ENCODE results near the gene STX18. TPM values are rescaled to one million over a fixed set of nuclear protein-coding genes. Genes with fewer than 3 reads are reported as not detected.

The STX18 gene
- total and polyA plus RNA-seq, 2 of the 13 experiments (the other 11 are each of a cell fraction or from before 2014, with no cell fraction given): 23.9 to 37.1 TPM

DNA sequence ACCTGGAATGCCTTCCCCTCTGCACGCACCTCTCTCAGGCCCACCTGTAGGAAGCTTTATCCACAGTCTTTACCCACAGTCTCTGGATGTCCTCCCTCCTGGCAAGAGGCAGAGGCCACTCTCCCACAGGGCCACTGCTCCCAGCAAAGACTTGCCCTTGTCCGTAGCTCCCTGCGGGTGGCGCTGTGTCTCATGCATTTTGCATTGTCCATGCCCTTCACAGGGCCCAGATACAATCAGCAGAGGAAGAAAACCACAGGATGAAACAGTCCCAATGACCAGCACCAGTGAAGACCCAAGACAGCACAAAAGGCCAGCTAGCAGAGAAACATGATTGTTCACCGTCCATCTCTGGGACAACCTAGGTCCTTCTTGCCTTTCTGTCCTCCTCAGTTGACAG lies 157.0 kb downstream of the STX18 start:
- WGBS (ENCODE audit: low lambda C conversion rate): 21% methylated on average over 5 of the region's 5 CpGs
- no peak overlapping the region for H3K4me2 ChIP-seq (ENCODE audit: low read depth, low read length)
- H3K9me3 ChIP-seq (ENCODE audit: low read length): no peaks in the 10 kb centered on the region
- FAIRE-seq: no peak
- H3K36me3 ChIP-seq (replicated peaks in 1 of 2; ENCODE audit: control insufficient read depth in 1 of 2, insufficient read depth in 2 of 2, low read length in 2 of 2): no peaks in the 10 kb centered on the region
- ATAC-seq: peak; percentile 60
- no peak overlapping the region for H3K9ac ChIP-seq (ENCODE audit: insufficient read depth, low read depth, low read length)
- no TSS peak for BruUV-seq (replicated peaks)
- no peak overlapping the region for H3K27ac ChIP-seq (ENCODE audit: extremely low read length, insufficient read depth, low read length)
- peak; percentile 12 for DNase-seq (ENCODE audit: low spot score)
- POLR2A ChIA-PET: no interaction called here
- in situ Hi-C loops (cut with HindIII; ENCODE audit: extremely low pct_ligation_motif_present, low pct_unique_long_range_greater_than_20kb): no loop called here
- intact Hi-C loops (cut with micrococcal nuclease; ENCODE audit: unreplicated experiment): no loop called here
- no peaks in the 10 kb centered on the region for H3K79me2 ChIP-seq (ENCODE audit: insufficient read depth, low read length)
- H4K20me1 ChIP-seq (ENCODE audit: insufficient read depth, low read length): no peaks in the 10 kb centered on the region
- no peak overlapping the region for H3K4me3 ChIP-seq (replicated peaks in 1 of 3; ENCODE audit: insufficient read depth in 1 of 3, low read depth in 2 of 3, low read length in 3 of 3)
- H3K4me1 ChIP-seq (ENCODE audit: insufficient read depth, low read length): no peaks in the 10 kb centered on the region
- CTCF ChIA-PET (ENCODE audit: low intra/inter-chr PET ratio, low total read pairs): no interaction called here
- TF ChIP-seq, protein P1, sequence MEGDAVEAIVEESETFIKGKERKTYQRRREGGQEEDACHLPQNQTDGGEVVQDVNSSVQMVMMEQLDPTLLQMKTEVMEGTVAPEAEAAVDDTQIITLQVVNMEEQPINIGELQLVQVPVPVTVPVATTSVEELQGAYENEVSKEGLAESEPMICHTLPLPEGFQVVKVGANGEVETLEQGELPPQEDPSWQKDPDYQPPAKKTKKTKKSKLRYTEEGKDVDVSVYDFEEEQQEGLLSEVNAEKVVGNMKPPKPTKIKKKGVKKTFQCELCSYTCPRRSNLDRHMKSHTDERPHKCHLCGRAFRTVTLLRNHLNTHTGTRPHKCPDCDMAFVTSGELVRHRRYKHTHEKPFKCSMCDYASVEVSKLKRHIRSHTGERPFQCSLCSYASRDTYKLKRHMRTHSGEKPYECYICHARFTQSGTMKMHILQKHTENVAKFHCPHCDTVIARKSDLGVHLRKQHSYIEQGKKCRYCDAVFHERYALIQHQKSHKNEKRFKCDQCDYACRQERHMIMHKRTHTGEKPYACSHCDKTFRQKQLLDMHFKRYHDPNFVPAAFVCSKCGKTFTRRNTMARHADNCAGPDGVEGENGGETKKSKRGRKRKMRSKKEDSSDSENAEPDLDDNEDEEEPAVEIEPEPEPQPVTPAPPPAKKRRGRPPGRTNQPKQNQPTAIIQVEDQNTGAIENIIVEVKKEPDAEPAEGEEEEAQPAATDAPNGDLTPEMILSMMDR (CRISPR knock-in tag; IDR thresholded peaks at IDR 0.05): peak; percentile 58
- TF ChIP-seq, protein P2, sequence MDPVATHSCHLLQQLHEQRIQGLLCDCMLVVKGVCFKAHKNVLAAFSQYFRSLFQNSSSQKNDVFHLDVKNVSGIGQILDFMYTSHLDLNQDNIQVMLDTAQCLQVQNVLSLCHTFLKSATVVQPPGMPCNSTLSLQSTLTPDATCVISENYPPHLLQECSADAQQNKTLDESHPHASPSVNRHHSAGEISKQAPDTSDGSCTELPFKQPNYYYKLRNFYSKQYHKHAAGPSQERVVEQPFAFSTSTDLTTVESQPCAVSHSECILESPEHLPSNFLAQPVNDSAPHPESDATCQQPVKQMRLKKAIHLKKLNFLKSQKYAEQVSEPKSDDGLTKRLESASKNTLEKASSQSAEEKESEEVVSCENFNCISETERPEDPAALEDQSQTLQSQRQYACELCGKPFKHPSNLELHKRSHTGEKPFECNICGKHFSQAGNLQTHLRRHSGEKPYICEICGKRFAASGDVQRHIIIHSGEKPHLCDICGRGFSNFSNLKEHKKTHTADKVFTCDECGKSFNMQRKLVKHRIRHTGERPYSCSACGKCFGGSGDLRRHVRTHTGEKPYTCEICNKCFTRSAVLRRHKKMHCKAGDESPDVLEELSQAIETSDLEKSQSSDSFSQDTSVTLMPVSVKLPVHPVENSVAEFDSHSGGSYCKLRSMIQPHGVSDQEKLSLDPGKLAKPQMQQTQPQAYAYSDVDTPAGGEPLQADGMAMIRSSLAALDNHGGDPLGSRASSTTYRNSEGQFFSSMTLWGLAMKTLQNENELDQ (CRISPR knock-in tag; IDR thresholded peaks at IDR 0.05; ENCODE audit: borderline replicate concordance): no peak
- peak; percentile 49 for TF ChIP-seq STAG1 (CRISPR knock-in tag; IDR thresholded peaks at IDR 0.05)
- no peak for TF ChIP-seq ZIK1 (CRISPR knock-in tag; IDR thresholded peaks at IDR 0.05; ENCODE audit: borderline replicate concordance, low read depth)
- TF ChIP-seq ZNF546 (CRISPR knock-in tag; conservative IDR thresholded peaks at IDR 0.05): no peak
- TF ChIP-seq, protein P3, sequence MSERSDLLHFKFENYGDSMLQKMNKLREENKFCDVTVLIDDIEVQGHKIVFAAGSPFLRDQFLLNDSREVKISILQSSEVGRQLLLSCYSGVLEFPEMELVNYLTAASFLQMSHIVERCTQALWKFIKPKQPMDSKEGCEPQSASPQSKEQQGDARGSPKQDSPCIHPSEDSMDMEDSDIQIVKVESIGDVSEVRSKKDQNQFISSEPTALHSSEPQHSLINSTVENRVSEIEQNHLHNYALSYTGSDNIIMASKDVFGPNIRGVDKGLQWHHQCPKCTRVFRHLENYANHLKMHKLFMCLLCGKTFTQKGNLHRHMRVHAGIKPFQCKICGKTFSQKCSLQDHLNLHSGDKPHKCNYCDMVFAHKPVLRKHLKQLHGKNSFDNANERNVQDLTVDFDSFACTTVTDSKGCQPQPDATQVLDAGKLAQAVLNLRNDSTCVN (CRISPR knock-in tag; IDR thresholded peaks at IDR 0.05; ENCODE audit: borderline replicate concordance): no peak
- no peak for TF ChIP-seq KDM4B (CRISPR knock-in tag; IDR thresholded peaks at IDR 0.05)
- H3K27me3 ChIP-seq (ENCODE audit: control insufficient read depth in 1 of 2, insufficient read depth in 2 of 2, low read length in 2 of 2): peaks cover 14 to 85% of the 10 kb centered on the region in 2 experiments
- no peak overlapping the region for H2AFZ ChIP-seq (ENCODE audit: low read length)

All from HepG2 (cell line).